Endothelial cell of umbilical vein (primary cell): ENCODE data around the gene RABEPK.
"Not testable (repeated sequence)": the region's sequence is repeated elsewhere in the genome, so short reads cannot be mapped to it uniquely, and the experiment has no call there.

Source experiments
- EZH2 ChIP-seq: IDR thresholded peaks from 2 replicates; pipeline ENCODE4 v1.6.1; 2012; ENCODE audit warnings: borderline replicate concordance, low read depth, mild to moderate bottlenecking, moderate library complexity, low read length, inconsistent platforms; ENCODE audit not compliant: severe bottlenecking
- FOS ChIP-seq: IDR thresholded peaks from 2 replicates; pipeline ENCODE4 v1.6.1; 2011; ENCODE audit warnings: mild to moderate bottlenecking, low read length, moderate library complexity, borderline replicate concordance; ENCODE audit not compliant: insufficient read depth
- JUN ChIP-seq: IDR thresholded peaks from 2 replicates; pipeline ENCODE4 v1.6.1; 2011; ENCODE audit warnings: borderline replicate concordance, low read depth; ENCODE audit not compliant: insufficient read length, insufficient read depth
- MYC ChIP-seq: IDR thresholded peaks from one replicate; pipeline ENCODE4 v1.6.1; 2011; ENCODE audit warnings: mild to moderate bottlenecking, low read depth, low read length
- POLR2A ChIP-seq: IDR thresholded peaks from 2 replicates; pipeline ENCODE4 v1.6.1; 2012; ENCODE audit warnings: low read depth, mild to moderate bottlenecking, control low read depth, low read length
- POLR2AphosphoS5 ChIP-seq: IDR thresholded peaks from 2 replicates; pipeline ENCODE4 v1.6.1; 2012; ENCODE audit warnings: low read depth, mild to moderate bottlenecking, control low read depth, low read length, moderate library complexity; ENCODE audit not compliant: insufficient read depth
- TF ChIP-seq, protein P1 (sequence below), 2 donors: IDR thresholded peaks; 1 replicate in 1 of 2; 2 replicates in 1 of 2; pipeline ENCODE4 v1.5.1; 2011; ENCODE audit warnings: low read length in 2 of 2, mild to moderate bottlenecking in 2 of 2, moderate library complexity in 2 of 2, control low read depth in 1 of 2, inconsistent platforms in 1 of 2, low read depth in 1 of 2; ENCODE audit not compliant: insufficient read depth in 1 of 2; ENCODE audit errors: extremely low read depth in 1 of 2
- TF ChIP-seq, protein P2 (sequence below): IDR thresholded peaks from 2 replicates; pipeline ENCODE4 v1.6.1; 2011; ENCODE audit not compliant: insufficient read depth, insufficient read length

DNA sequence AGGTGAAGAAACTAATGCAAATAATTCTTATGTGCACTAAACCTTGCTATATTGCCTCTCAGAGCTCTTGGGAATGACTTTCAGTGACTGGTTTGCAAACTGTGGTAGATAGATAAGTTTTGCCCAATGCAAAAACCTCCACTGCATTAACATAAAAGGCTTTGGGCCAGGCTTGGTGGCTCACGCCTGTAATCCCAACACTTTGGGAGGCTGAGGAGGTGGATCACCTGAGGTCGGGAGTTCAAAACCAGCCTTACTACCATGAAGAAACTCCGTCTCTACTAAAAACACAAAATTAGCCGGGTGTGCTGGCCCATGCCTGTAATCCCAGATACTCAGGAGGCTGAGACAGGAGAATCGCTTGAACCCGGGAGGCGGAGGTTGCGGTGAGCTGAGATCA lies 33.8 kb downstream of the RABEPK start:
- TF ChIP-seq, protein P1, sequence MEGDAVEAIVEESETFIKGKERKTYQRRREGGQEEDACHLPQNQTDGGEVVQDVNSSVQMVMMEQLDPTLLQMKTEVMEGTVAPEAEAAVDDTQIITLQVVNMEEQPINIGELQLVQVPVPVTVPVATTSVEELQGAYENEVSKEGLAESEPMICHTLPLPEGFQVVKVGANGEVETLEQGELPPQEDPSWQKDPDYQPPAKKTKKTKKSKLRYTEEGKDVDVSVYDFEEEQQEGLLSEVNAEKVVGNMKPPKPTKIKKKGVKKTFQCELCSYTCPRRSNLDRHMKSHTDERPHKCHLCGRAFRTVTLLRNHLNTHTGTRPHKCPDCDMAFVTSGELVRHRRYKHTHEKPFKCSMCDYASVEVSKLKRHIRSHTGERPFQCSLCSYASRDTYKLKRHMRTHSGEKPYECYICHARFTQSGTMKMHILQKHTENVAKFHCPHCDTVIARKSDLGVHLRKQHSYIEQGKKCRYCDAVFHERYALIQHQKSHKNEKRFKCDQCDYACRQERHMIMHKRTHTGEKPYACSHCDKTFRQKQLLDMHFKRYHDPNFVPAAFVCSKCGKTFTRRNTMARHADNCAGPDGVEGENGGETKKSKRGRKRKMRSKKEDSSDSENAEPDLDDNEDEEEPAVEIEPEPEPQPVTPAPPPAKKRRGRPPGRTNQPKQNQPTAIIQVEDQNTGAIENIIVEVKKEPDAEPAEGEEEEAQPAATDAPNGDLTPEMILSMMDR (IDR thresholded peaks at IDR 0.05; ENCODE audit: extremely low read depth in 1 of 2, insufficient read depth in 1 of 2, low read depth in 1 of 2, low read length in 2 of 2): not testable (repeated sequence)
- TF ChIP-seq, protein P2, sequence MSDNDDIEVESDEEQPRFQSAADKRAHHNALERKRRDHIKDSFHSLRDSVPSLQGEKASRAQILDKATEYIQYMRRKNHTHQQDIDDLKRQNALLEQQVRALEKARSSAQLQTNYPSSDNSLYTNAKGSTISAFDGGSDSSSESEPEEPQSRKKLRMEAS: not testable (repeated sequence)
- TF ChIP-seq POLR2A, POLR2AphosphoS5, EZH2, MYC, FOS, JUN: not testable (repeated sequence)
